ENCODE data around the gene LRP6.

LRP6 gene

GRCh38 chr12:12133259-12133658, 133.6 kb downstream of the LRP6 start:
- Histone ChIP-seq H3K4me1 (ENCODE audit: control insufficient read depth in 1 of 2, insufficient read depth in 1 of 2, low read depth in 1 of 2, low read length in 1 of 2) (no peaks in the 10 kb centered on the region), H3K27ac (no peak overlapping the region), H3K4me3 (ENCODE audit: low read depth in 1 of 2, low read length in 1 of 2) (no peak overlapping the region), H3K9me3 (no peaks in the 10 kb centered on the region), H3K27me3 (peaks cover 9% of the 10 kb centered on the region), H3K36me3 (no peaks in the 10 kb centered on the region)
- TF ChIP-seq CTCF (IDR thresholded peaks at IDR 0.05): no peak

- no peak for TF ChIP-seq CTCF (IDR thresholded peaks at IDR 0.05)
- H3K36me3 ChIP-seq: no peaks in the 10 kb centered on the region
- no peaks in the 10 kb centered on the region for H3K4me1 ChIP-seq (ENCODE audit: control insufficient read depth in 1 of 2, insufficient read depth in 1 of 2, low read depth in 1 of 2, low read length in 1 of 2)
- peaks cover 14% of the 10 kb centered on the region for H3K27me3 ChIP-seq
- no peak overlapping the region for H3K4me3 ChIP-seq (ENCODE audit: low read depth in 1 of 2, low read length in 1 of 2)
- no peaks in the 10 kb centered on the region for H3K9me3 ChIP-seq
- no peak overlapping the region for H3K27ac ChIP-seq
Observed at GRCh38 chr12:12128670-12129069, 138.2 kb downstream of the LRP6 start.

GRCh38 chr12:12127304-12127703, 139.5 kb downstream of the LRP6 start:
- H3K27me3 ChIP-seq: peaks cover 14% of the 10 kb centered on the region
- no peaks in the 10 kb centered on the region for H3K9me3 ChIP-seq
- no peaks in the 10 kb centered on the region for H3K4me1 ChIP-seq (ENCODE audit: control insufficient read depth in 1 of 2, insufficient read depth in 1 of 2, low read depth in 1 of 2, low read length in 1 of 2)
- TF ChIP-seq CTCF (IDR thresholded peaks at IDR 0.05): no peak
- H3K36me3 ChIP-seq: no peaks in the 10 kb centered on the region
- H3K27ac ChIP-seq: no peak overlapping the region
- no peak overlapping the region for H3K4me3 ChIP-seq (ENCODE audit: low read depth in 1 of 2, low read length in 1 of 2)

- Histone ChIP-seq H3K36me3 (no peaks in the 10 kb centered on the region), H3K27ac (no peak overlapping the region), H3K27me3 (peaks cover 14% of the 10 kb centered on the region), H3K4me1 (ENCODE audit: control insufficient read depth in 1 of 2, insufficient read depth in 1 of 2, low read depth in 1 of 2, low read length in 1 of 2) (no peaks in the 10 kb centered on the region), H3K9me3 (no peaks in the 10 kb centered on the region), H3K4me3 (ENCODE audit: low read depth in 1 of 2, low read length in 1 of 2) (no peak overlapping the region)
- TF ChIP-seq CTCF (IDR thresholded peaks at IDR 0.05): no peak
Observed at GRCh38 chr12:12126551-12126950, 140.3 kb downstream of the LRP6 start.

- Histone ChIP-seq H3K4me3 (ENCODE audit: low read depth in 1 of 2, low read length in 1 of 2) (no peak overlapping the region), H3K27me3 (peaks cover 3% of the 10 kb centered on the region), H3K36me3 (no peaks in the 10 kb centered on the region), H3K9me3 (no peaks in the 10 kb centered on the region), H3K27ac (no peak overlapping the region), H3K4me1 (ENCODE audit: control insufficient read depth in 1 of 2, insufficient read depth in 1 of 2, low read depth in 1 of 2, low read length in 1 of 2) (no peaks in the 10 kb centered on the region)
- no peak for TF ChIP-seq CTCF (IDR thresholded peaks at IDR 0.05)
Observed at GRCh38 chr12:12123036-12123604, 143.7 kb downstream of the LRP6 start.

- Histone ChIP-seq H3K9me3 (no peaks in the 10 kb centered on the region), H3K27ac (no peak overlapping the region), H3K4me3 (ENCODE audit: low read depth in 1 of 2, low read length in 1 of 2) (no peak overlapping the region), H3K4me1 (ENCODE audit: control insufficient read depth in 1 of 2, insufficient read depth in 1 of 2, low read depth in 1 of 2, low read length in 1 of 2) (no peaks in the 10 kb centered on the region), H3K36me3 (no peaks in the 10 kb centered on the region), H3K27me3 (no peaks in the 10 kb centered on the region)
- no peak for TF ChIP-seq CTCF (IDR thresholded peaks at IDR 0.05)
Observed at GRCh38 chr12:12121061-12121460, 145.8 kb downstream of the LRP6 start.
